GM18526 (cell line): Measurements from ENCODE around the gene MTR.

ENCODE experiments used
- POLR2A ChIP-seq: IDR thresholded peaks from 3 replicates; pipeline ENCODE4 v1.6.1; 2011; ENCODE audit not compliant: insufficient read length; ENCODE audit errors: extremely low read depth

Gene MTR

GRCh38 chr1:236762410-236762809 is 32.7 kb upstream of the MTR start:
- no peak for TF ChIP-seq POLR2A

- no peak for TF ChIP-seq POLR2A
Measured at GRCh38 chr1:236765831-236766230, 29.3 kb upstream of the MTR start.

GRCh38 chr1:236766506-236766905 is 28.6 kb upstream of the MTR start:
- TF ChIP-seq POLR2A, result no peak

- no peak for TF ChIP-seq POLR2A
Measured at GRCh38 chr1:236767276-236767675, 27.8 kb upstream of the MTR start.

GRCh38 chr1:236768601-236769000 is 26.5 kb upstream of the MTR start:
- no peak for TF ChIP-seq POLR2A

- no peak for TF ChIP-seq POLR2A
Measured at GRCh38 chr1:236773919-236774318, 21.2 kb upstream of the MTR start.

GRCh38 chr1:236774926-236775325 is 20.2 kb upstream of the MTR start:
- TF ChIP-seq POLR2A, result no peak

- no peak for TF ChIP-seq POLR2A
Measured at GRCh38 chr1:236779312-236779711, 15.8 kb upstream of the MTR start.

GRCh38 chr1:236785477-236785876 is 9.6 kb upstream of the MTR start:
- TF ChIP-seq POLR2A, result no peak

GRCh38 chr1:236786453-236786852 is 8.6 kb upstream of the MTR start:
- TF ChIP-seq POLR2A, result no peak

- no peak for TF ChIP-seq POLR2A
Measured at GRCh38 chr1:236794585-236795034, 482 bp upstream of the MTR start.

GRCh38 chr1:236795757-236796667 is 920 bp downstream of the MTR start:
- TF ChIP-seq POLR2A, result no peak

GRCh38 chr1:236799001-236799400 is 3.9 kb downstream of the MTR start:
- TF ChIP-seq POLR2A, result no peak

GRCh38 chr1:236800002-236800620 is 5.0 kb downstream of the MTR start:
- TF ChIP-seq POLR2A, result no peak

- TF ChIP-seq POLR2A, result no peak
Measured at GRCh38 chr1:236800623-236801022, 5.5 kb downstream of the MTR start.

- no peak for TF ChIP-seq POLR2A
Measured at GRCh38 chr1:236802264-236802663, 7.2 kb downstream of the MTR start.
